Testis (tissue), 2 donors: Measurements from ENCODE around the gene UPF1.

Experiments used
- CTCF ChIP-seq, 3 experiments: fragments of 450-650 bp in 2 of 3; fragments of 200-600 bp in 1 of 3; sonication (generic) in 1 of 3; IDR thresholded peaks; one replicate each; pipeline ENCODE4 v1.5.1; 2016 to 2019; ENCODE audit warnings: antibody characterized with exemption in 3 of 3, mild to moderate bottlenecking in 2 of 3, moderate library complexity in 1 of 3
- POLR2A ChIP-seq: fragments of 450-650 bp; IDR thresholded peaks from one replicate; pipeline ENCODE4 v1.6.1; 2017; ENCODE audit warnings: antibody characterized with exemption, mild to moderate bottlenecking, moderate library complexity

- TF ChIP-seq CTCF (IDR thresholded peaks at IDR 0.05) (no peak), POLR2A (no peak)
Observed at GRCh38 chr19:18858906-18859646, 27.3 kb downstream of the UPF1 start.
